H54 (cell line): ENCODE data around the gene ABCB6.
A peak's percentile ranks its signal among the peaks of the same experiment; 100 is the strongest.
"Not testable (repeated sequence)": the region's sequence is repeated elsewhere in the genome, so short reads cannot be mapped to it uniquely, and the experiment has no call there.

Source experiments
- DNase-seq: peaks from one replicate; pipeline ENCODE4 v3.0.0; 2011; ENCODE audit warnings: low spot score, mixed read lengths; ENCODE audit not compliant: insufficient read length
- FAIRE-seq: peaks from 3 replicates; lab custom pipeline; 2011; peaks lifted over from hg19 to GRCh38; lab: Jason Lieb, UNC
- POLR2A ChIP-seq: IDR thresholded peaks from 2 replicates; pipeline ENCODE4 v1.6.1; 2011; ENCODE audit warnings: low read depth, mild to moderate bottlenecking, low read length

The ABCB6 gene

GRCh38 chr2:219213486-219214071 is 5.2 kb downstream of the ABCB6 start:
- DNase-seq (no peak), FAIRE-seq (no peak)
- TF ChIP-seq POLR2A: no peak

GRCh38 chr2:219213026-219213415 is 5.7 kb downstream of the ABCB6 start:
- DNase-seq (no peak), FAIRE-seq (no peak)
- TF ChIP-seq POLR2A: no peak

GRCh38 chr2:219210886-219211362 is 7.8 kb downstream of the ABCB6 start:
- FAIRE-seq (no peak), DNase-seq (no peak)
- no peak for TF ChIP-seq POLR2A

- no peak for FAIRE-seq
- TF ChIP-seq POLR2A: no peak
- DNase-seq: no peak
Observed at GRCh38 chr2:219210196-219210885, 8.4 kb downstream of the ABCB6 start.

- FAIRE-seq (no peak), DNase-seq (no peak)
- TF ChIP-seq POLR2A: no peak
Observed at GRCh38 chr2:219209236-219210195, 9.2 kb downstream of the ABCB6 start.

GRCh38 chr2:219207884-219208740 is 10.6 kb downstream of the ABCB6 start:
- TF ChIP-seq POLR2A: no peak
- FAIRE-seq (no peak), DNase-seq (no peak)

- DNase-seq: no peak
- TF ChIP-seq POLR2A: no peak
- FAIRE-seq: no peak
Observed at GRCh38 chr2:219207134-219207883, 11.4 kb downstream of the ABCB6 start.

- FAIRE-seq: no peak
Observed at GRCh38 chr2:219206328-219207133, 12.2 kb downstream of the ABCB6 start, which contains the start of gene ZFAND2B. Gene ZFAND2B (plus strand): TSS chr2:219206782. CDS start chr2:219206988, 206 bp downstream.

GRCh38 chr2:219205981-219206327 is 12.8 kb downstream of the ABCB6 start:
- FAIRE-seq (no peak), DNase-seq (no peak)
- TF ChIP-seq POLR2A: no peak

More at GRCh38 chr2:219206328-219207133, 12.2 kb downstream of the ABCB6 start, which contains the start of gene ZFAND2B:
- peak; percentile 90 for TF ChIP-seq POLR2A
- DNase-seq: peak; percentile 94

- FAIRE-seq (no peak), DNase-seq (no peak)
- no peak for TF ChIP-seq POLR2A
Observed at GRCh38 chr2:219205165-219205538, 13.6 kb downstream of the ABCB6 start.

- DNase-seq (no peak), FAIRE-seq (no peak)
- TF ChIP-seq POLR2A: no peak
Observed at GRCh38 chr2:219204425-219205164, 14.2 kb downstream of the ABCB6 start.

- DNase-seq, FAIRE-seq: not testable (repeated sequence)
Observed at GRCh38 chr2:219201331-219201730, 17.4 kb downstream of the ABCB6 start.

- FAIRE-seq, DNase-seq: not testable (repeated sequence)
Observed at GRCh38 chr2:219200502-219201326, 18.0 kb downstream of the ABCB6 start.
